RWPE1 (cell line): Measurements from ENCODE around the gene ETFB.

Experiments
- CTCF ChIA-PET: fragments of 350-600 bp; sonication (Branson Sonifier 250); formaldehyde crosslinking; extraction: SDS; loops from one replicate; lab custom pipeline; 2021; lab: Yijun Ruan, JAX
- POLR2A ChIA-PET: fragments of 400-600 bp; formaldehyde crosslinking; extraction: SDS; loops from one replicate; lab custom pipeline; 2020; ENCODE audit warnings: antibody characterized with exemption; ENCODE audit not compliant: low non-redundant PET; lab: Yijun Ruan, JAX
- DNase-seq: peaks from one replicate; pipeline ENCODE4 v3.0.0; 2012; ENCODE audit warnings: low spot score
- H3K27ac ChIP-seq: fragments of 450-650 bp; 2 replicates; pipeline ENCODE4 v1.5.1; 2017
- CTCF ChIP-seq: fragments of 450-650 bp; conservative IDR thresholded peaks from 2 replicates; pipeline ENCODE4 v1.5.1; 2017; ENCODE audit warnings: low read depth, mild to moderate bottlenecking

Gene ETFB

GRCh38 chr19:51305479-51305878 is 60.7 kb downstream of the ETFB start:
- TF ChIP-seq CTCF, result no peak
- H3K27ac ChIP-seq, result no peak overlapping the region
- CTCF ChIA-PET, result no interaction called here
- POLR2A ChIA-PET, result no interaction called here
- DNase-seq, result no peak

GRCh38 chr19:51301266-51301665 is 64.9 kb downstream of the ETFB start:
- POLR2A ChIA-PET, result no interaction called here
- no peak for TF ChIP-seq CTCF
- CTCF ChIA-PET, result no interaction called here
- no peak overlapping the region for H3K27ac ChIP-seq
- DNase-seq, result no peak

- CTCF ChIA-PET, result no interaction called here
- H3K27ac ChIP-seq, result no peak overlapping the region
- DNase-seq, result no peak
- TF ChIP-seq CTCF, result no peak
- POLR2A ChIA-PET, result no interaction called here
Observed at GRCh38 chr19:51297406-51297805, 68.8 kb downstream of the ETFB start.

GRCh38 chr19:51296336-51297093 is 69.7 kb downstream of the ETFB start:
- ChIA-PET CTCF (interaction anchor here (0.6 kb wide), 1 partner anchor 120 kb away, joined by 3 read pairs; no protein-coding TSS in a partner anchor), POLR2A (no interaction called here)
- DNase-seq, result no peak
- TF ChIP-seq CTCF, result no peak
- no peak overlapping the region for H3K27ac ChIP-seq

GRCh38 chr19:51295382-51296126 is 70.6 kb downstream of the ETFB start:
- TF ChIP-seq CTCF, result no peak
- H3K27ac ChIP-seq, result no peak overlapping the region
- no peak for DNase-seq
- CTCF ChIA-PET, result interaction anchor here (0.6 kb wide), 2 partner anchors 14 to 121 kb away, joined by 3 to 5 read pairs; no protein-coding TSS in a partner anchor
- POLR2A ChIA-PET, result no interaction called here
